Karpas-422 (cell line): ENCODE results near the gene PTPRM. TPM values are rescaled to one million over a fixed set of nuclear protein-coding genes. Genes with fewer than 3 reads are reported as not detected.

Experiments
- DNase-seq: peaks from one replicate; pipeline ENCODE4 v3.0.0-alpha.2; 2015
- H2AFZ ChIP-seq: fragments of 200-600 bp; sonication (generic); 2 replicates; pipeline ENCODE4 v1.6.1; 2014; ENCODE audit warnings: antibody characterized with exemption, low read length, mixed read lengths
- H3K27ac ChIP-seq: fragments of 200-600 bp; sonication (generic); 2 replicates; pipeline ENCODE4 v1.5.1; 2014; ENCODE audit warnings: mild to moderate bottlenecking, low read length, moderate library complexity
- H3K27me3 ChIP-seq: fragments of 200-600 bp; sonication (generic); 2 replicates; pipeline ENCODE4 v1.6.1; 2014; ENCODE audit warnings: low read length, mixed read lengths
- H3K36me3 ChIP-seq: fragments of 200-600 bp; sonication (generic); 2 replicates; pipeline ENCODE4 v1.6.1; 2014; ENCODE audit warnings: low read length, mixed read lengths; ENCODE audit not compliant: insufficient read depth
- H3K4me1 ChIP-seq: fragments of 200-600 bp; sonication (generic); 2 replicates; pipeline ENCODE4 v1.6.1; 2014; ENCODE audit warnings: mild to moderate bottlenecking, low read length, mixed read lengths
- H3K4me2 ChIP-seq: fragments of 200-600 bp; sonication (generic); 2 replicates; pipeline ENCODE4 v1.6.1; 2014; ENCODE audit warnings: low read length, low read depth, mild to moderate bottlenecking; ENCODE audit not compliant: poor library complexity, severe bottlenecking
- H3K4me3 ChIP-seq: fragments of 200-600 bp; sonication (generic); 2 replicates; pipeline ENCODE4 v1.5.1; 2014; ENCODE audit warnings: mild to moderate bottlenecking, antibody characterized with exemption, low read length, mixed read lengths
- H3K79me2 ChIP-seq: fragments of 200-600 bp; sonication (generic); 2 replicates; pipeline ENCODE4 v1.6.1; 2014; ENCODE audit warnings: mild to moderate bottlenecking, low read length, mixed read lengths
- H3K9ac ChIP-seq: fragments of 200-600 bp; sonication (generic); 2 replicates; pipeline ENCODE4 v1.6.0; 2014; ENCODE audit warnings: low read length
- H3K9me2 ChIP-seq: fragments of 200-600 bp; sonication (generic), shearing (Covaris generic); replicated peaks from 2 replicates; pipeline ENCODE4 v1.6.0; 2014; ENCODE audit warnings: mild to moderate bottlenecking, low read length, moderate library complexity; ENCODE audit not compliant: insufficient read depth
- H3K9me3 ChIP-seq: fragments of 300-700, 200-600 bp; sonication (generic); 2 replicates; pipeline ENCODE4 v1.6.1; 2014; ENCODE audit warnings: low read length, mixed read lengths
- H4K20me1 ChIP-seq: fragments of 200-600 bp; sonication (generic); 2 replicates; pipeline ENCODE4 v1.6.1; 2014; ENCODE audit warnings: mild to moderate bottlenecking, antibody characterized with exemption, low read length, low read depth; ENCODE audit not compliant: insufficient read depth
- total RNA-seq: library from RNA; depleted of rRNA; stranded (reverse); fragments of >200 nt; shearing (Covaris generic); gene quantifications from 2 replicates; pipeline ENCODE4 v1.2.3, GENCODE V29; 2014; ENCODE audit warnings: low replicate concordance

PTPRM gene
- total RNA-seq, 1 experiment from 2014 or later, result not detected

DNA sequence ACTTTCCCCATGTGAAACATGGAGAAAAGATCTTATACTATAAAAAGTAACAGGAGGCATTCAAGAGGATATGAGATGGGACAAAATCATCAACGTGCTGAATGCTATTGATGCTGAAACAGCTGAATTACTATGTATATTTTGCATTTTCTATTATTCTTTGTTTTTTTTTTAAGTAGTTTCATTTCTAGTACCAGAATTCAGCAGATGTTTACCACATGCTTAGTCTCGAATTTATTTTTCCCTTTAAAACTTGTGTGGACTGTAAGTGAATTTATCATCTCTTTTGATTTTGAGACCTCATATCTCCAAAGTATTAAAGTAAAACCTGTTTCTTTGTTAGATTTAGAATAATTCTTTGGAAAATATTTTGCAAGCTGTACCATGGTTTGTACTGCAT is 205.8 kb downstream of the PTPRM start:
- H3K9me3 ChIP-seq, result no peaks in the 10 kb centered on the region
- H3K9me2 ChIP-seq, result no peaks in the 10 kb centered on the region
- H4K20me1 ChIP-seq, result no peaks in the 10 kb centered on the region
- H2AFZ ChIP-seq, result no peak overlapping the region
- no peaks in the 10 kb centered on the region for H3K27me3 ChIP-seq
- H3K79me2 ChIP-seq, result no peaks in the 10 kb centered on the region
- H3K4me3 ChIP-seq, result no peak overlapping the region
- no peak overlapping the region for H3K4me2 ChIP-seq
- H3K9ac ChIP-seq, result no peak overlapping the region
- H3K27ac ChIP-seq, result no peak overlapping the region
- DNase-seq, result no peak
- no peaks in the 10 kb centered on the region for H3K36me3 ChIP-seq
- H3K4me1 ChIP-seq, result no peaks in the 10 kb centered on the region

DNA sequence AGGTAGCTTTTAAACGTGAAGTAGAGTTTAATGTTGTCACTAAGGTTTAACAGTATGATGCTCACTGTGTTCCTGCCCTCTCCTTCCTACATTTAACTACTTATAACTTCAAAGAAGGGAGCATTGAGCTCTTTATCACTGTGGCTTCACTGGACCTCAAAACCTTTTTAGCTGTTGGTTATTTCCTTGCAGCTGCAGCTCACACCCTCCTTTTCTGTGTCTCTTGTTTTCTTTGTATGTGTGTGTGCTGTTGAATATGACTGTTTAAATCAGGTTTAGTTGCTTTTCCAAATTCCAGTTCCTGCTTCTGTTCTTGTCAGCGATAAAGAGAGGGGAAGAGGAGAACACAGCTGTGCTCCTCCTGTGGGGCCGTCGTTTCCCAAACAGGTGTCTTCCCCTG is 208.0 kb downstream of the PTPRM start:
- no peak overlapping the region for H3K9ac ChIP-seq
- H3K9me3 ChIP-seq, result no peaks in the 10 kb centered on the region
- H3K4me3 ChIP-seq, result no peak overlapping the region
- H3K9me2 ChIP-seq, result no peaks in the 10 kb centered on the region
- no peaks in the 10 kb centered on the region for H3K36me3 ChIP-seq
- no peaks in the 10 kb centered on the region for H4K20me1 ChIP-seq
- no peak overlapping the region for H3K27ac ChIP-seq
- H2AFZ ChIP-seq, result no peak overlapping the region
- H3K79me2 ChIP-seq, result no peaks in the 10 kb centered on the region
- no peaks in the 10 kb centered on the region for H3K27me3 ChIP-seq
- no peak for DNase-seq
- no peak overlapping the region for H3K4me2 ChIP-seq
- H3K4me1 ChIP-seq, result no peaks in the 10 kb centered on the region

DNA sequence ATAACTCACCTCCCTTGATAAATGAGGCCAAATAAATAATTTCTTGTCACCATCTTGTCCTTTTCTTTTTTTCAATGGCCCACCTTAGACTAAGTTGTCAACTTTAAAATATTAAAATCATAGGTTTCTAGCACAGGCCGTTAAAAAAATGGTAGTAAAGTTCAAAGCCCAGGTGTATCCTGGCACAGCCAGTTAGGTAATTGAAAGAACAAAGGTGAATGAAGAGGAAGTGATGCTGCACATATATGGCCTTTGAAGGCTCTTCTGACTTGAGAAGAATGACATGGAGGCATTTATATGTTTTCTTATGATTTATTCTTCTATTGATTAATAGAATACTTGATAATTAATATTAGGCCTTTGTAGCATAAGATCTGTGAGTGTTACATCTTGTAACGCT is 208.7 kb downstream of the PTPRM start:
- H3K9me3 ChIP-seq, result no peaks in the 10 kb centered on the region
- H3K4me1 ChIP-seq, result no peaks in the 10 kb centered on the region
- H3K4me3 ChIP-seq, result no peak overlapping the region
- H4K20me1 ChIP-seq, result no peaks in the 10 kb centered on the region
- DNase-seq, result no peak
- no peaks in the 10 kb centered on the region for H3K9me2 ChIP-seq
- H3K27ac ChIP-seq, result no peak overlapping the region
- no peaks in the 10 kb centered on the region for H3K27me3 ChIP-seq
- H3K4me2 ChIP-seq, result no peak overlapping the region
- no peaks in the 10 kb centered on the region for H3K79me2 ChIP-seq
- H3K9ac ChIP-seq, result no peak overlapping the region
- no peak overlapping the region for H2AFZ ChIP-seq
- no peaks in the 10 kb centered on the region for H3K36me3 ChIP-seq

DNA sequence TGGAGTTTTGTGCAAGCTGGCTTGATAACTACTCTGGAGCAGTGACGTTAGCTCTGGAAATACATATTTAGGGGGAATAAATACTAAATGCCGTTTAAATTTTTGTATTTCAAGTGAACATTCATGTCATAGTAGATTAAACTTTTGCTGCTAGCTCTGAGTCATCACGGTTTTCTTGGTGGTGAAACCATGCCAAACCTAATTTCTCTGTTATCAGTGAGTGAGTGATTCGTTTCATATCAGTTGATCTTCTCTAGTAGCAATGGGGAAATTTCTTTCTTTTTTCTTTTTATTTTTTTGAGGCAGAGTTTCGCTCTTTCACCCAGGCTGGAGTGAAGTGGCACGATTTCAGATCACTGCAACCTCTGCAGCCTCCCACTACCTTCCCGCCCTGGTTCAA is 211.1 kb downstream of the PTPRM start:
- H3K27me3 ChIP-seq, result no peaks in the 10 kb centered on the region
- H3K4me1 ChIP-seq, result no peaks in the 10 kb centered on the region
- no peaks in the 10 kb centered on the region for H3K9me3 ChIP-seq
- H3K4me2 ChIP-seq, result no peak overlapping the region
- no peak overlapping the region for H2AFZ ChIP-seq
- H3K27ac ChIP-seq, result no peak overlapping the region
- no peak for DNase-seq
- H3K36me3 ChIP-seq, result no peaks in the 10 kb centered on the region
- no peaks in the 10 kb centered on the region for H3K9me2 ChIP-seq
- H3K79me2 ChIP-seq, result no peaks in the 10 kb centered on the region
- no peak overlapping the region for H3K4me3 ChIP-seq
- no peak overlapping the region for H3K9ac ChIP-seq
- H4K20me1 ChIP-seq, result no peaks in the 10 kb centered on the region

DNA sequence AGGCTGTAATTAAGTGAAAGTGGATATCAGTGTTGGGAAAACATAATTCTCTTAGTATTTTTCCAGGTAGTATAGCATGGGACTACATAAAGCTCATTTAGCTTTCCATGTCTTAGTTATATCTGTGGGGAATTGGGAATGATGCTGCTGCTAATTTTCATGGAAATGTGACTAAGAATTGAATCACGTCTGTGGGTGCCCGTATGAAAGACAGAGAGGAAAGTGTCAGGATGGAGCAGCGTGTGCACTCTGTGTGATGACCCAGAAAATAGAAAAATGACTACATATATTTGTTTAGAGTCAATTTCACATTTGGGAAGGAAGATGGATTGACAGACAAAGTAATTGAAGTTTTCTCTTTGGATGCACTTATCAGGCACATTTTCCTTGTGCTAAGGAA is 212.1 kb downstream of the PTPRM start:
- H3K79me2 ChIP-seq, result no peaks in the 10 kb centered on the region
- no peak for DNase-seq
- H3K9me2 ChIP-seq, result no peaks in the 10 kb centered on the region
- no peaks in the 10 kb centered on the region for H3K27me3 ChIP-seq
- H3K27ac ChIP-seq, result no peak overlapping the region
- no peak overlapping the region for H3K9ac ChIP-seq
- no peaks in the 10 kb centered on the region for H3K36me3 ChIP-seq
- H2AFZ ChIP-seq, result no peak overlapping the region
- H3K4me3 ChIP-seq, result no peak overlapping the region
- H3K9me3 ChIP-seq, result no peaks in the 10 kb centered on the region
- H3K4me1 ChIP-seq, result no peaks in the 10 kb centered on the region
- no peaks in the 10 kb centered on the region for H4K20me1 ChIP-seq
- no peak overlapping the region for H3K4me2 ChIP-seq

DNA sequence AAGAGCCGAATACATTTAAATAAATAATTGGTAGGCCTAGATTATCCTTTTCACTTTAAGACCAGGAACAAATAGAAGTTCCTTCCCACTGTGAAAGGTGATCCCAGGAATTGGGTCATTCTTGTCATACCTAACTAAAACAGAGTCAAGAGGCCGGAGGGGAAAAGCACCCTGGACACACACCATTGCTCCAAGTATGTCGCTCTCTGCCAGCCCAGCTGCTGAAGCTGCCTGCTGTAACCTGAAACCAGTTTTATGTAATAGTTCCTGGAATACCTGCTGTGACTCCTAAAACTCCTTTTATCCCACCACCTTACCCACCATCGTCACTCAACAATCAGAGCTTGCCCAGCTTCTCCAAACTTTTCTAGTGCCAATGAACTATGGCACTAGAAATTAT is 217.1 kb downstream of the PTPRM start:
- Histone ChIP-seq H3K9me2 (no peaks in the 10 kb centered on the region), H4K20me1 (no peaks in the 10 kb centered on the region), H3K9me3 (no peaks in the 10 kb centered on the region)

DNA sequence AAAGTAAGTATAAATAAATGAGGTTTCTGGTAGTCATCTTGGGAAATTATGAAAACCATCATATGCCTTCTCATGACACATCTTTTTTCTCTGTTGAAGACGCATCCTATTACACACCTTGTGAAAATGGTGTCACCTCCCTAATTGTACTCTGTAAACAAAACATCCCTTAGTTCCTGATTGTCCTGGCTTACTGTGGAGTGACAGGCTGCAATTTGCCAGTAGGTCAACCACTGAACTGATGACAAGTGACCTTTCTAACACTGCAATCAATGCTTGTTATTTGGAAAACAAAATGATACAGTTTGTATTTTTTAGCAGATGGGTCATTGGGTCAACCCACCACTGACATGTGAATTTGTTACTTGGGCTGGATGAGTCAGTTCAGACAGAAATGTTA is 219.5 kb downstream of the PTPRM start:
- Histone ChIP-seq H3K4me2 (no peak overlapping the region), H3K9me3 (no peaks in the 10 kb centered on the region), H3K36me3 (no peaks in the 10 kb centered on the region), H2AFZ (no peak overlapping the region), H3K4me1 (no peaks in the 10 kb centered on the region), H3K9ac (no peak overlapping the region), H3K27ac (no peak overlapping the region), H3K9me2 (no peaks in the 10 kb centered on the region), H4K20me1 (no peaks in the 10 kb centered on the region), H3K27me3 (no peaks in the 10 kb centered on the region), H3K4me3 (no peak overlapping the region), H3K79me2 (no peaks in the 10 kb centered on the region)
- DNase-seq, result no peak

More for the DNA sequence above, 217.1 kb downstream of the PTPRM start:
- Histone ChIP-seq H3K79me2 (no peaks in the 10 kb centered on the region), H3K9ac (no peak overlapping the region), H3K36me3 (no peaks in the 10 kb centered on the region), H3K4me3 (no peak overlapping the region), H3K4me1 (no peaks in the 10 kb centered on the region), H3K27me3 (no peaks in the 10 kb centered on the region), H3K27ac (no peak overlapping the region), H3K4me2 (no peak overlapping the region), H2AFZ (no peak overlapping the region)
- DNase-seq, result no peak

DNA sequence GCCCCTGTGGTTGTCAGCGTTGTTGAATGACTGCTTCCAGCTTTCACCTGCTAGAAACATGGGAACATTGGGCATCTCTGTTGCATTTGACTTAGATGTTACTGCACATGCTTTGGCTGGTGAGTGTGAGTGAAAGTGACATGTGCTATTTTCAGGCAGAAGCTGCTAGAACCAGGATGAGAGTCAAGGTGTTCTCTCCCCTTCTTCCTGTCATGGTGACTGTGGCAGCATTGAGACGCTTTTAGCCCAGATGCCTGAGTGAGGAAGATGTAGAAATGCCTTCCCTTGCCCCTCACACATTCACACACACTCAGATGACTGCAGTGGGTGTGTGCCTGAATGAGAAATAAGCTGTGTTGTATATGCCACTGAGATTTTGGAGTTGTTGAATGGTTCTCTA is 220.2 kb downstream of the PTPRM start:
- Histone ChIP-seq H3K4me1 (no peaks in the 10 kb centered on the region), H3K9me3 (no peaks in the 10 kb centered on the region), H3K79me2 (no peaks in the 10 kb centered on the region), H3K36me3 (no peaks in the 10 kb centered on the region), H4K20me1 (no peaks in the 10 kb centered on the region), H3K9ac (no peak overlapping the region), H3K27ac (no peak overlapping the region), H3K4me2 (no peak overlapping the region), H3K27me3 (no peaks in the 10 kb centered on the region), H3K4me3 (no peak overlapping the region), H2AFZ (no peak overlapping the region), H3K9me2 (no peaks in the 10 kb centered on the region)
- DNase-seq, result no peak
